ENCODE data around the gene EPN1.

Gene EPN1

GRCh38 chr19:55697698-55698097 lies 22.7 kb downstream of the EPN1 start:
- H3K4me3 ChIP-seq (ENCODE audit: low read depth, low read length): no peak overlapping the region
- no peak for TF ChIP-seq CTCF (IDR thresholded peaks at IDR 0.05; ENCODE audit: low read depth, low read length)

- TF ChIP-seq CTCF (IDR thresholded peaks at IDR 0.05; ENCODE audit: low read depth, low read length): no peak
- no peak overlapping the region for H3K4me3 ChIP-seq (ENCODE audit: low read depth, low read length)
These were observed 23.2 kb downstream of the EPN1 start for GRCh38 chr19:55698256-55698655.

- H3K4me3 ChIP-seq (ENCODE audit: low read depth, low read length): no peak overlapping the region
- no peak for TF ChIP-seq CTCF (IDR thresholded peaks at IDR 0.05; ENCODE audit: low read depth, low read length)
These were observed 24.2 kb downstream of the EPN1 start for GRCh38 chr19:55699221-55699620.

GRCh38 chr19:55700813-55701212 lies 25.8 kb downstream of the EPN1 start:
- H3K4me3 ChIP-seq (ENCODE audit: low read depth, low read length): no peak overlapping the region
- no peak for TF ChIP-seq CTCF (IDR thresholded peaks at IDR 0.05; ENCODE audit: low read depth, low read length)

- TF ChIP-seq CTCF (IDR thresholded peaks at IDR 0.05; ENCODE audit: low read depth, low read length): no peak
- no peak overlapping the region for H3K4me3 ChIP-seq (ENCODE audit: low read depth, low read length)
These were observed 27.2 kb downstream of the EPN1 start for GRCh38 chr19:55702131-55702627.

GRCh38 chr19:55703790-55704215 lies 28.8 kb downstream of the EPN1 start:
- H3K4me3 ChIP-seq (ENCODE audit: low read depth, low read length): no peak overlapping the region
- peak; percentile 53 for TF ChIP-seq CTCF (IDR thresholded peaks at IDR 0.05; ENCODE audit: low read depth, low read length)

- 0 out of 2 replicates have a peak, but pooled peaks have one; percentile 10 for TF ChIP-seq CTCF (IDR thresholded peaks at IDR 0.05; ENCODE audit: low read depth, low read length)
- no peak overlapping the region for H3K4me3 ChIP-seq (ENCODE audit: low read depth, low read length)
These were observed 29.6 kb downstream of the EPN1 start for GRCh38 chr19:55704494-55705245.
